GM18861 (cell line): ENCODE data around the gene OR2AT4.
"Not testable (repeated sequence)": the region's sequence is repeated elsewhere in the genome, so short reads cannot be mapped to it uniquely, and the experiment has no call there.

Experiments used
- ATAC-seq: cut with Tn5 transposase; IDR thresholded peaks from one replicate; pipeline ENCODE4 v1.9.1; 2021; ENCODE audit not compliant: unreplicated experiment

Gene OR2AT4

GRCh38 chr11:75068993-75069392, 27.7 kb downstream of the OR2AT4 start:
- ATAC-seq = no peak

- no peak for ATAC-seq
Measured at GRCh38 chr11:75068559-75068958, 28.1 kb downstream of the OR2AT4 start.

GRCh38 chr11:75066061-75066460, 30.6 kb downstream of the OR2AT4 start:
- ATAC-seq = no peak

- no peak for ATAC-seq
Measured at GRCh38 chr11:75063741-75064314, 32.8 kb downstream of the OR2AT4 start.

- no peak for ATAC-seq
Measured at GRCh38 chr11:75059299-75059698, 37.4 kb downstream of the OR2AT4 start.

GRCh38 chr11:75056814-75057213, 39.9 kb downstream of the OR2AT4 start:
- ATAC-seq = no peak

GRCh38 chr11:75055511-75055910, 41.2 kb downstream of the OR2AT4 start:
- ATAC-seq = no peak

GRCh38 chr11:75052457-75052856, 44.2 kb downstream of the OR2AT4 start:
- no peak for ATAC-seq

GRCh38 chr11:75051043-75051442, 45.6 kb downstream of the OR2AT4 start:
- no peak for ATAC-seq

- no peak for ATAC-seq
Measured at GRCh38 chr11:75050516-75050915, 46.2 kb downstream of the OR2AT4 start.

- not testable (repeated sequence) for ATAC-seq
Measured at GRCh38 chr11:75049501-75050266, 47.0 kb downstream of the OR2AT4 start.

- no peak for ATAC-seq
Measured at GRCh38 chr11:75047191-75047590, 49.5 kb downstream of the OR2AT4 start.

- not testable (repeated sequence) for ATAC-seq
Measured at GRCh38 chr11:75046668-75047067, 50.0 kb downstream of the OR2AT4 start.

GRCh38 chr11:75044381-75045170, 52.1 kb downstream of the OR2AT4 start:
- not testable (repeated sequence) for ATAC-seq

GRCh38 chr11:75041821-75042220, 54.9 kb downstream of the OR2AT4 start:
- not testable (repeated sequence) for ATAC-seq

GRCh38 chr11:75041263-75041662, 55.4 kb downstream of the OR2AT4 start:
- ATAC-seq = no peak

GRCh38 chr11:75040167-75040770, 56.4 kb downstream of the OR2AT4 start:
- no peak for ATAC-seq

GRCh38 chr11:75035911-75036565, 60.6 kb downstream of the OR2AT4 start:
- ATAC-seq = no peak

- no peak for ATAC-seq
Measured at GRCh38 chr11:75035256-75035655, 61.4 kb downstream of the OR2AT4 start.

GRCh38 chr11:75033916-75034315, 62.8 kb downstream of the OR2AT4 start:
- ATAC-seq = no peak

GRCh38 chr11:75032550-75032935, 64.1 kb downstream of the OR2AT4 start:
- no peak for ATAC-seq
